Ovary (tissue), 9 donors: ENCODE measurements around the gene PACSIN3. TPM values are rescaled to one million over a fixed set of nuclear protein-coding genes. Genes with fewer than 3 reads are reported as not detected.

ENCODE experiments used
- DNase-seq, 5 donors: peaks; one replicate each; pipeline ENCODE4 v3.0.0-alpha.2; 2019 to 2020
- H3K27ac ChIP-seq, 2 donors: fragments of 200-600 bp; one replicate each; pipeline versions ENCODE4 v1.5.1 to v1.8.0; 2019 to 2022
- H3K27me3 ChIP-seq: fragments of 200-600 bp; one replicate; pipeline ENCODE4 v1.8.0; 2022
- H3K36me3 ChIP-seq: fragments of 200-600 bp; sonication (generic); one replicate; pipeline ENCODE4 v1.5.1; 2019
- H3K4me1 ChIP-seq: one replicate; pipeline ENCODE4 v1.8.1; 2013; ENCODE audit warnings: mild to moderate bottlenecking, moderate library complexity; ENCODE audit not compliant: insufficient read depth
- H3K4me3 ChIP-seq: fragments of 200-600 bp; sonication (generic); one replicate; pipeline ENCODE4 v1.5.1; 2017
- H3K9me3 ChIP-seq, 2 donors: fragments of 200-600 bp in 1 of 2; sonication (generic) in 1 of 2; one replicate each; pipeline versions ENCODE4 v1.5.1 to v1.8.1; 2013 to 2019; ENCODE audit warnings: mild to moderate bottlenecking in 1 of 2, moderate library complexity in 1 of 2
- CTCF ChIP-seq, 3 donors: fragments of 450-650 bp in 2 of 3; fragments of 200-600 bp in 1 of 3; IDR thresholded peaks; one replicate each; pipeline versions ENCODE4 v1.5.1 to v1.8.0; 2016 to 2022; ENCODE audit warnings: antibody characterized with exemption in 3 of 3, mild to moderate bottlenecking in 1 of 3
- EP300 ChIP-seq: sonication (generic); formaldehyde crosslinking; IDR thresholded peaks from one replicate; pipeline ENCODE4 v1.6.1; 2017; ENCODE audit warnings: antibody characterized with exemption
- POLR2A ChIP-seq: fragments of 450-650 bp; IDR thresholded peaks from one replicate; pipeline ENCODE4 v1.6.1; 2017; ENCODE audit warnings: antibody characterized with exemption, mild to moderate bottlenecking, moderate library complexity
- WGBS, 3 donors: extraction: QIAGEN DNeasy Blood & Tissue Kit in 1 of 3; methylation state at CpG; one replicate each; pipeline versions ENCODE4 v1.1.5 to v1.1.7; 2013 to 2017; 5-methylcytosine and 5-hydroxymethylcytosine counted together
- intact Hi-C, 4 donors: fragments of 100-400 bp; cut with DNase I; formaldehyde crosslinking; loops; one replicate each; pipeline versions ENCODE4 v1.11.0 to v1.15.1; 2022 to 2023
- microRNA-seq, 3 donors: library from miRNA; unstranded; fragments of <30 nt; microRNA quantifications; one replicate each; pipeline versions ENCODE4 to v1.2.0, GENCODE V29; 2019 to 2020
- polyA plus RNA-seq, 2 donors: library from polyadenylated mRNA; stranded (reverse); fragments of 200-250 nt in 1 of 2; fragments of 350-450 nt in 1 of 2; fragmentation: Illumina TruSeq in 1 of 2; extraction: RNeasy Lipid Tissue Mini Kit (QIAGEN cat#74804) in 1 of 2; gene quantifications; one replicate each; pipeline ENCODE4 v1.2.3, GENCODE V29; 2013 to 2014
- small RNA-seq: library from RNA; depleted of rRNA; stranded (forward); fragments of <200 nt; gene quantifications from one replicate; pipeline ENCODE3, GENCODE V24; 2016
- total RNA-seq, 7 donors: library from RNA; depleted of rRNA in 2 of 7; stranded (reverse); fragments of >200 nt in 2 of 7; fragmentation: NEBNext Ultra II Directional in 3 of 7; extraction: Animal tissue kit (Norgen Biotek cat#: 25700) in 3 of 7; gene quantifications; one replicate each; pipeline versions ENCODE4 v1.1.0 to v1.2.4, GENCODE V29; 2016 to 2023
- donor health status: DM: no; HTN: no; CAD: no; lungs with moderate emphysema.
- donor health status: DM: no; HTN: no; CAD: no.
- donor health status: Bipolar disorder and iron deficiency.
- donor health status: DM: yes; HTN: yes; CAD: no.
- donor health status: DM: no; HTN: no; CAD: no.
- donor health status: DM: yes; HTN: yes; CAD: no.

Gene PACSIN3
- total and polyA plus RNA-seq, 9 donors, result 2.9 to 69.8 (median 38.8) TPM

- 96 to 100% (median 97%) methylated on average over 2 of the region's 2 CpGs for WGBS, 3 donors
- TF ChIP-seq EP300 (no peak), POLR2A (no peak), CTCF (IDR thresholded peaks at IDR 0.05) (no peak)
- intact Hi-C loops, result no loop called here
- no peak overlapping the region for H3K4me3 ChIP-seq
- no peak for DNase-seq
- H3K4me1 ChIP-seq, result no peaks in the 10 kb centered on the region
- H3K27me3 ChIP-seq, result no peaks in the 10 kb centered on the region
- H3K36me3 ChIP-seq, result no peaks in the 10 kb centered on the region
- no peaks in the 10 kb centered on the region for H3K9me3 ChIP-seq
- no peak overlapping the region for H3K27ac ChIP-seq
Observed at GRCh38 chr11:47131136-47131535, 55.1 kb downstream of the PACSIN3 start.

GRCh38 chr11:47130543-47130942 is 55.7 kb downstream of the PACSIN3 start:
- H3K9me3 ChIP-seq, result no peaks in the 10 kb centered on the region
- no peaks in the 10 kb centered on the region for H3K36me3 ChIP-seq
- WGBS, 3 donors, result 76 to 83% (median 76%) methylated on average over 3 of the region's 3 CpGs
- H3K4me3 ChIP-seq, result no peak overlapping the region
- TF ChIP-seq POLR2A, result no peak
- no peak for TF ChIP-seq EP300
- no peak for TF ChIP-seq CTCF (IDR thresholded peaks at IDR 0.05)
- H3K27ac ChIP-seq, result no peak overlapping the region
- DNase-seq, result no peak
- no peaks in the 10 kb centered on the region for H3K27me3 ChIP-seq
- intact Hi-C loops, result no loop called here
- H3K4me1 ChIP-seq, result no peaks in the 10 kb centered on the region

Small RNA genes lying within 50 kb of the gene (microRNA-seq; reads per million reads assigned to microRNA genes)
- gene MIR6745, result 0 reads per million in 3 donors

Small RNA genes lying within 50 kb of the gene (small RNA-seq; reads per million reads assigned to genes)
- not detected for gene MIR6745

Other genes starting within 250 kb of the PACSIN3 start
- gene CSTPP1, start 249.7 kb downstream of the PACSIN3 start, total RNA-seq, result 10 to 100 TPM; 20.3 to 42.6 (median 25.6) TPM
- 10 to 100 TPM; 20.6 to 25.8 TPM for gene CSTPP1, start 249.7 kb downstream of the PACSIN3 start, polyA plus RNA-seq
- 10 to 100 TPM; 66.0 to 94.9 (median 75.2) TPM for gene ARFGAP2, start 9.6 kb downstream of the PACSIN3 start, total RNA-seq
- gene ARFGAP2, start 9.6 kb downstream of the PACSIN3 start, polyA plus RNA-seq, result 10 to 100 TPM; 41.5 to 65.2 TPM
- gene DDB2, start 28.5 kb upstream of the PACSIN3 start, total RNA-seq, result 10 to 100 TPM; 20.0 to 34.7 (median 25.8) TPM
- gene DDB2, start 28.5 kb upstream of the PACSIN3 start, polyA plus RNA-seq, result 10 to 100 TPM; 21.1 to 40.6 TPM
- 10 to 100 TPM; 15.1 to 25.5 (median 18.7) TPM for gene ACP2, start 62.4 kb upstream of the PACSIN3 start, total RNA-seq
- gene ACP2, start 62.4 kb upstream of the PACSIN3 start, polyA plus RNA-seq, result 10 to 100 TPM; 14.7 to 20.1 TPM
- gene NR1H3, start 71.6 kb upstream of the PACSIN3 start, total RNA-seq, result 10 to 100 TPM; 19.4 to 39.7 (median 29.0) TPM
- gene NR1H3, start 71.6 kb upstream of the PACSIN3 start, polyA plus RNA-seq, result 10 to 100 TPM; 18.0 to 27.0 TPM
- gene MADD, start 83.7 kb upstream of the PACSIN3 start, total RNA-seq, result 10 to 100 TPM; 29.7 to 53.5 (median 40.1) TPM
- gene MADD, start 83.7 kb upstream of the PACSIN3 start, polyA plus RNA-seq, result 10 to 100 TPM; 20.3 to 35.4 TPM
- gene MYBPC3, start 166.3 kb upstream of the PACSIN3 start, total RNA-seq, result under 1 TPM in 3 of 7 donors, not detected in 4; 0.18 to 0.40 (median 0.32) TPM
- gene MYBPC3, start 166.3 kb upstream of the PACSIN3 start, polyA plus RNA-seq, result under 1 TPM; 0.05 to 0.22 TPM
- gene SPI1, start 192.1 kb upstream of the PACSIN3 start, total RNA-seq, result 10 to 100 TPM in 2 of 7 donors, 1 to 10 TPM in 5; 5.1 to 21.5 (median 8.5) TPM
- 1 to 10 TPM; 3.9 to 6.8 TPM for gene SPI1, start 192.1 kb upstream of the PACSIN3 start, polyA plus RNA-seq
- gene SLC39A13, start 222.2 kb upstream of the PACSIN3 start, total RNA-seq, result 10 to 100 TPM; 38.7 to 60.2 (median 51.7) TPM
- gene SLC39A13, start 222.2 kb upstream of the PACSIN3 start, polyA plus RNA-seq, result 10 to 100 TPM in 1 of 2 donors, 1 to 10 TPM in 1; 2.8 to 54.8 TPM
- 10 to 100 TPM; 60.7 to 89.6 (median 79.4) TPM for gene PSMC3, start 240.0 kb upstream of the PACSIN3 start, total RNA-seq
- 100 to 1,000 TPM; 104 to 267 TPM for gene PSMC3, start 240.0 kb upstream of the PACSIN3 start, polyA plus RNA-seq